GM18508 (cell line): ENCODE results near the gene ACSL6.
"Not testable (repeated sequence)": the region's sequence is repeated elsewhere in the genome, so short reads cannot be mapped to it uniquely, and the experiment has no call there.

Source experiments
- ATAC-seq: cut with Tn5 transposase; IDR thresholded peaks from one replicate; pipeline ENCODE4 v1.9.1; 2021; ENCODE audit warnings: moderate number of reproducible peaks; ENCODE audit not compliant: insufficient read depth, unreplicated experiment

The ACSL6 gene

DNA sequence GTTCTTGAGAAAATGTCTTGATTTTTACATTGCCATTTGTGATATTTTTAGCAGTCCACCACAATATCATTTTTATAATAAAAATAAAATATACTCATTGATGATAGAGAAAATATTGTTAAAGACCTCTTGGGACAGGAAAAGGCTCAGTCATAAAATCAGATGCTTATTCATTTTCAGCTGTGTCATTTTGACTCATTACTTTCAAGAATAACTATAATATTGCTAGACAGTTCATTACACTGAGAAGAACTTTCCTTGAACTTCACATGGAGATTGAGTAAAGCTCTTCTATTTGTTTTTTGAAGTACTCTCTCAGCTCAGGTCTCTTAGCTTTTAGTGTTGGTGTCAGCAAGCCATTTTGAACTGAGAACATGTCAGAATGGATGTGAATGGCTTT, 57.5 kb downstream of the ACSL6 start:
- ATAC-seq, result no peak

DNA sequence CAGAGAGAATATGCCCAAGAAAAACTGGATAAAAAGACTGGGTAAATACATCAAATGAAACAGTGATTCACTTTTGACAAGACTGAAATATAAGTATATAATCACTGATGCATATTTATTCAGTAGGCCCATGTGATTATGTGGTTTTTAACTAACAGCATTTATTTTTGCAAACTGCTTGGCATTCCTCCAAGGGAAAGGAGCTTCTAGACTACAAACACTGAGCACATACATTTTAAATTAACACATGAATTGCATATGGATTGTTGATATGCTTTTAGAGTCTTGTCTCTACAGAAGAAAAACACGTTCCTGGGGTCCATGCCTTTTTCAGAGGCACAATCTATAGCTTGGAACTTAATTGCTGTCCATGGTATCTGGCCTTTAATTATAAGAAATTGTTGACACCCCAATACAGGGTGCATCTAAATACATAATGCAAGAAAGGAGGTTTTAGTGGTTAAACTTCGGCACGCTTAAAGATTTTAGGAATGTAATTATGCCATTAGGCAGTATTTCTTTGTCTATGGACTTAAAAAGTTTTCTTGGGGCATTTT, 59.1 kb downstream of the ACSL6 start:
- ATAC-seq, result no peak

DNA sequence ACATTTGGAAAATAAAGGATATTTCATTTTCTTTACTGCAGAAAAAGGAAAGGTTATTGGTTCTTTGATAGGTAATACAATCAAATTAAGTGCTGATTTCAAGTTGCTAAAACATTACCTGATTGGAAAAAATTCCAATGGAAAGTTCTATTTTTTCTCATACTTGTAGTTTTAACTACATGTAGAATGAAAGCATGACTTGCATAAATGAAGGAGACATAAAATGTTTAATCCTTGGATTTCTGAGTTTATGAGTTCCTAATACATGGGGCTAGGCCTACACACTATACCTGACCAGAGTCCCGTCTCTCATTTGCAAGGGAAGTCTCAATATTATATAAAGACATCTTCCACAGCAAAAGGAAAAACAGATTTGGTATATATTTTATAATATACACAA, 60.8 kb downstream of the ACSL6 start:
- no peak for ATAC-seq

DNA sequence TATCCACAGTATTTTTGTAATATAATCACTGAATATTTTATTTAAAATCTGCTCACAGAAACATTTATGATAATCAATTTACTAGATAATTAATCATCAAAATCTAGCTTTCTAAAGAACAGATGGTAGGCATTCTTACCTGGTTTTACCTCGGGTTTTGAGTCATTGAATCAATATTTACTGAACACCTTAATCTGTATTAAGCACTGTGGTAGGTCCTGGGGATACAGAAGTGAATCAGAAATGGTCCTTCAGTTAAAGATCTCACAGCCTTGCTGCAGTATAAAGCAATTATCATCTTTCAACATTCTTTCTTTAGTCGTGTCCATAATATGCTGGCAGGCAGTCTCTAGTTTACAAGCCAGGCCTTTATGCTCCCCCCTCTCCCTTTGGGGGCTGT, 64.0 kb downstream of the ACSL6 start:
- no peak for ATAC-seq

DNA sequence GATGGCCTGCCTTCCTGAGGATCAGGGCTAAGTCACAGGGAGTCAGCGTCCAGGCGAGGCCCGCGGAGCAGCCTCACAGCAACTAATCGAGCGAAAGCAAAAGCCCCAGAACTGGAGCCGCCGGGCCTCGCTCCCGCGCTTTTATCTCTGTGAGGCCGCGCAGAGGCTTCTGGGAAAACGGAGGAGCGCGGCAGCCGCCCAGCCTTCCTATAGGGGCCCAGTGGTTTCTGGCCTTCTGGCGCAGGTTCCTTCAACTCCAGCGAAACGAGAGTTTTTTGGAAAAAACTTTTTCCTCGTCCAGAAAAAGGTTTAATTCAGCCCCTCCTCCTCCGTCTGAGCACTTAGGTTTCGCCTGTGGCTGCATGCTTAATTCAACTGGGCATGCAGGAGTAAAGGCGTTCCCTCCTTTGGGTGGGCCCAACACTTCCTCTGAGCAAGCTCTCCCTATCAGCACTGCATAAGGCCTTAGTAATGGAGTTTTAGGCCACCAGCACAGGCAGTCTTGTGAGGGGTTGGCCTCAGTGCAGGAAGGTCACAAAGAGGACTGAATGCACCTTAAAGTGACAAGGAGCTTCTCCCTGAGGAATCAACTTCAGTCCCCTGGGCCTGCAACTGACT, 65.8 kb downstream of the ACSL6 start, which contains the start of gene MEIKIN:
MEIKIN (minus strand) TSS at position 113 of the 618 bp plus-strand sequence. CDS start 158 bp downstream, outside the sequence.
- ATAC-seq, result no peak

DNA sequence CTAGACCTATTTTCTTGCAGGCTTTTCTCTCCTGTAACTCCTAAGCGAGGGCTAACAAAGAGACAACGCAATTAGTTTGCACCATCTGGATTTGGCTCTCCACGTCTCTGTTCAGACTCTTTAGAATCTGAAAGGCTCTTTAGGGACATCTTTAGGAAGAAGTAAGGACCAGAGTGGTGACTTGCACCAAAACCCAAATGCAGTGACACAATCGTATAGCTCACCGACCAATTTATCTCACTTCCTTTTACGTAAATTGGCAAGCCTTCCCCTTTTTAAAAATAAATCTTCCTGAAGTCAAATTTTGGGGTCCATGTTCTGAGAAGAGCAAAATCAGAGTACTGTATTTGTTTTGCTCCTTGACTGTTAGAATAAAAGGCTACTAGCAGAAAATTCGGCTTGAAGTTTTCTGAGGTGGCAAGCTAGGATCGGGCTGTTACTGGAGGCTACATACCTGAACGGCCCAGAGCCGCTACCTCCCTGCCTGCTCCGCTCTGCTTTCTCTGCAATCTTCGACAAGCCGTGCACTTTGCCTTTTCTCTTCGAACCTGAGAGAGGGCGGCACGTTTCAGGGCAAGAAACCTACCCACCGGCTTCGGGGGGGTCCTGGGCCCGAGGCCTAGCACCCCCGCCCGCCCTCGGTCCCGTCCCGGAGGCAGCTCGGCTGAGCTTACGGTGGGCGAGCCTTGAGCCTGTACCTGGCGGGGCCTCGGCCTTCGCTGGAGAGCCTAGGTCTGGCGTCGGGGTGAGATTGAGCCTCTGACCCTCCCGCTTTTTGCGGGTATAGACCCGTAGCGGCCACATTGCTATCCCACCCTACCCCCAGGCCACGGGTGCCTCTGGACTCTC, 66.5 kb downstream of the ACSL6 start:
- ATAC-seq, result no peak

DNA sequence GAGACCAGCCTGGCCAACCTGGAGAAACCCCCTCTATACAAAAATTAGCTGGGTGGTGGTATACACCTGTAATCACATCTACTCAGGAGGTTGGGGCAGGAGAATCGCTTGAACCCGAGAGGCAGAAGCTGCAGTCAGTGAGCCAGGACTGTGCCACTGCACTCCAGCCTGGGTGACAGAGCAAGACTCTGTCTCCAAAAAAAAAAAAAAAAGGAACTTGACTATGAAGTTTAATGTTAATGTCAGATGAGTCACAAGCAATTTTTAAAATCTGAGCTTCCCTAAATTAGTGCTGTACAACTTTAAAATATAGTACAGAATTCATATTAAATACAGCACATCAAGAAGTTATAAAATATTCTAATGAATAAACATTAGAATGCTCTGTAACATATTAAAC, 67.5 kb downstream of the ACSL6 start:
- ATAC-seq, result no peak

DNA sequence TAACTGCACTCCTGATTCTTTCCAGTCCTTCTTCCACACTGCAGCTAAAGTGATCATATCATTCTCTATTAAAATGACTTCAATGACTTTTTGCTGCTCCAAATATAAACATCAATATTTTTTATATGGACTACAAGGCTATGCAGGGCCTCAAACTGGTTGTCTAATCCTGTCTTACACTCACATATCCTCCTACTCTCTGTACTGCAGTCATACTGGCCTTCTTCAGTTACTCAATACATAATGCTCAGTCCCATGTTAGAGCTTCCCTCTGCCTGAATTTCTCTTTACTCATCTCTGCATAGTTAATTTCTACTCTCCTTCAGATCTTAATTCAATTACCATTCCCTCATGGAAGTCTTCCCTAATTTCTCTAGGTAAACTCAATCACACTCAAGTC, 69.4 kb downstream of the ACSL6 start:
- no peak for ATAC-seq

DNA sequence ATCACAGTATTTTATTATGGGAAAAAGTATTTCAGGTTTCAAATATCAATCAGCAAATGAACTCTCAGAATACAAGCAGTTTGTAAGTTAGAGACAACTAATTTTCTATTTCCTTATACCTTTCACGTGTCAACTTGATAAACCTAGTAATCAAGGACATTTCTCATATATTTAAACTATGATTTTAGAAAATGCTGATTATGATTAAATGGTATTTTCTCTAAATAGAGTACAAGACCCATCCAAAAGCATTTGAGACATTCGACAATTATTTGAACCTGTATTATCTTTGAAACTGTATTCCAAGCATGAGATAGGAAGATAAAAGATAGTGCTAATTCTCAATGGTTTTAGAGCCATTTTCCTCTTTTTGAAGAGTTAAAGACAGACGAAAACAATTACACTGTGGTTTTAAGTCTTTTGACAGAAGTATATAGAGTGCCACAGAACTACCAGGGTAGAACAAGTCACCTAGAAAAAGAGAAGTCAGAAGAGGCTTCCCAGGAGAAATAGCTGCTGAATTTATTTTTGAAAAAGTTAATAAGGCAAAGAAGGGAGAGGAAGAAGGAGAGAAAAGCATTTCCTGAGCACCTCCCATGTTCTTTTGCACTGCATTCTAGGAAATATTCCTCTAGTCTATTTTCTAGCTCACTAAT, 71.6 kb downstream of the ACSL6 start:
- no peak for ATAC-seq

DNA sequence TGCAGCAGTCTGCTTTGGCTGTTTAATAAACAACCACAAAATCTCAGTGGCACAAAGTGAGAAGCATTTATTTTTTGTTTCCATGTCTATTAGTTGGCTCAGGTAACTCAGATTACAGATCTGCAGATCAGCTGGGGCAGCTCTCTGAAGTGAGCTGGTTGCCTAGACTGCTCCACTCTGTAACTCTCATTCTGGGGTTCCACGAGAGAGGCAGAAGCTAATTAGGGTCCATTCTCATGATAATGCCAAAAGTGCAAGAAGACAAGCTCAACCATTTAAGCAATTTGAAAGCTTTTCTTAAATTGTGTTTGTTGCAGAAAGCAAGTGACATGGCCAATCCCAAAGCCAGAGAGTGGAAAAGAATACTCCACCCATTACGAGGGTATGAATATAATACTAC, 79.2 kb downstream of the ACSL6 start:
- ATAC-seq, result no peak

DNA sequence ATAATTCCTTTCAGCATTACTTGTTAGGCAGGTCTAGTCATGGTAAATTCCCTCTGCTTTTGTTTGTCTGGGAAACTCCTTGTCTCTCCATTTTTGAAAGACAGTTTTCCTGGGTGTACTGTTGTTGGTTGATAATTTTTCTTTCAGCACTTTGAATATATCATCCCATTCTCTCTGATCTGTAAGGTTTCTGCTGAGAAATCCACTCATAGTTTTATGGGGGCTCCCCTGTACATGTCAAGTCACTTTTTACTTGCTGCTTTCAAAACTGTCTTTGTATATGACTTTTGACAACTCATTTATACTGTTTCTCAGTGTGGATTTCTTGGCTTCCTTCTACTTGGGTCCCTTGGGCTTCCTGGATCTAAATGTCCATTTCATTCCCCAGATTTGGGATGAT, 82.5 kb downstream of the ACSL6 start:
- ATAC-seq, result no peak

DNA sequence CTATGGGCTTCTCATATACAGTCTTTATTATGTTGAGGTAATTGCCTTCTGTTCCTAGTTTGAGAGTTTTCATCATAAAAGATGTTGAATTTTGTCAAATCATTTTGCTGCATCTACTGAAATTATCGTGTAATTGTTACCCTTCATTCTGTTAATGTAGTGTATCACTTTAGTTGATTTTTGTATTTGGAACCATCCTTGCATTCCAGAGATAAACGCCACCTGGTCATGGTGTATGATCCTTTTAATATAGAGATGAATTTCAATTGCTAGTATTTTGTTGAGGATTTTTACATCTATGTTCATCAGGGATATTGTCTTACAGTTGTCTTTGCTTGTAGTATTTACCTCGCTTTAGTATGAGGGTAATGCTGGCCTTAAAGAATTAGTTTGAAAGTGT, 85.3 kb downstream of the ACSL6 start:
- ATAC-seq, result no peak

DNA sequence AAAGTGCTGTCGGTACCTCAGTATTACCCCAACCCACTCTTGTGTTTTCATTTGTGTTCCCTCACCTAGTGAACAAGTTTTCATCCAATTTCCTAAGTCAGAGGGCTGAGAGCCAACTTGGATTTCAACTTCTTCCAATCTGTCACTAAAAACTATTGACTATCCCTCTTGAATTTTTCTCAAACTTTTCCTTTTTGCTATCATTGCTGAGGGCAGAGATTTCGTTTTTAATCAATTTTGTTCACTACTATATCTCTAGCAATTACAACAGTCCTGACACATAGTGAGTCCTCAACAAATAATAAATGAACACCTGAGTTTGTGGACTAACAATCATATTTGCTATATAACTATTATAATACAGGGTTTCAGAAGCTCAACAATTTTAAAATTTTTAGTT, 95.0 kb downstream of the ACSL6 start:
- ATAC-seq, result no peak

DNA sequence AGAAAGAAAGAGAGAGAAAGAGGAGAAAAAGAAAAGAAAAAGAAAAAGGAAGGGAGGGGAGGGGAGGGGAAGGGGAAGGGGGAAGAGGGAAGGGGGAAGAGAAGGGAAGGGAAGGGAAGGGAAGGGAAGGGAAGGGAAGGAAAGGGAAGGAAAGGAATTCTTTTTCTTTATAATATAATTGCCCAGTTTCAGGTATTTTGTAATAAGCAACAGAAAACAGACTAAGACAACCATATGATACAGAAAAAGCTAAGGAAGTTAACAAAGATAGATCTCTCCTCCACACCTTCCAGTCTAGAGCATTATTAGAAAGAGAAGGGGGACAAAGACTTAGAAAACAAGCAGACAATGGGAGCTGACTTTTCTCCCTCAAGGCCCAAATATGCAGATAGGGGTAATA, 97.0 kb downstream of the ACSL6 start:
- ATAC-seq, result no peak

DNA sequence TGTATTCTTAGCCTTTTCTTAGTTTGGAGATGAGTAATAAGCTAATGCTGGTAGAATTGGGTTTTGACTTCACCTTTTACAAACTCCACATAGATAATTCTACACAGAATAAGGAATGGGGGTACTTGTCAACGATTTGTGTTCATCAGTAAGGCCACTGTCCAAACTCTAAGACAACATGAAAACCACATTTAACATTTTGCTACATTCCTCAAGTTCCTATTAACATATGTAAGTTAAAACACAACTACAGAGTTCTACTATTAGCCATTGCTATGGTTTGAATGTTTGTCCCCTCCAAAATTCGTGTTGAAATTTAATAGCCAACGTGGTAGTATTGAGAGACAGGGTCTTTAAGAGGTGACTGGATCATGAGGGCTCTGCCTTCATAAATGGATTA, 97.9 kb downstream of the ACSL6 start:
- ATAC-seq, result no peak

DNA sequence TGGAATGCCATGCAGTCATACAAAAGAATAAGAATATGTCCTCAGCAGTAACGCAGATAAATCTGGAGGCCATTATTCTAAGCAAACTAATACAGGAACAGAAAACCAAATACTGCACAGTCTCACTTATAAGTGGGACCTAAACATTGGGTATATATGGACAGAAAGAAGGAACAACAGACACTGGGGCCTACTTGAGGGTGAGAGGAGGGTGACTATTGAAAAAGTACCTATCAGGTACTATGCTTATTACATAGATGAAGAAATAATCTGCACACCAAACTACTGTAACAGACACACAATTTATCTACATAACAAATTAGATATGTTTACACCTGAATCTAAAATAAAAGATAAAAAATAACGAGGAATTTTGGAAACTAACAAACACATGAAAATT, 104.8 kb downstream of the ACSL6 start:
- ATAC-seq, result no peak

DNA sequence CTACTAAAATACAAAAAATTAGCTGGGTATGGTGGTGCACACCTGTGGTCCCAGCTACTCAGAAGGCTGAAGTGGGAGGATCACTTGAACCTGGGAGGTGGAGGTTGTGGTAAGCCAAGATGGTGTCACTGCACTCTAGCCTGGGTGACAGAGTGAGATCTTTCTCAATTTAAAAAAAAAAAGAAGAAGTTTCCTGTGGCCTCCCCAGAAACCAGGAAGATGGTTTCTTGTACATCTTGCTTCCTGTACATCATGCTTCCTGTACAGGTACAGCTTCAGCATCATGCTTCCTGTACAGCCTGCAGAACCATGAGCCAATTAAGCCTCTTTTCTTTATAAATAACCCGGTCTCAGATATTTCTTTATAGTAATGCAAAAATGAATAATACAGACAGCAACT, 109.2 kb downstream of the ACSL6 start:
- not testable (repeated sequence) for ATAC-seq
